NK-92 treated with Interleukin-12 subunit alpha and Interleukin-12 subunit beta, amount 100 ng/mL, for 24 hours (cell line): ENCODE data around the gene CAMK2G.
A peak's percentile ranks its signal among the peaks of the same experiment; 100 is the strongest.
"Not testable (repeated sequence)": the region's sequence is repeated elsewhere in the genome, so short reads cannot be mapped to it uniquely, and the experiment has no call there.

Source experiments
- DNase-seq: peaks from one replicate; lab custom pipeline; 2025; lab: John Stamatoyannopoulos, UW

Gene CAMK2G

DNA sequence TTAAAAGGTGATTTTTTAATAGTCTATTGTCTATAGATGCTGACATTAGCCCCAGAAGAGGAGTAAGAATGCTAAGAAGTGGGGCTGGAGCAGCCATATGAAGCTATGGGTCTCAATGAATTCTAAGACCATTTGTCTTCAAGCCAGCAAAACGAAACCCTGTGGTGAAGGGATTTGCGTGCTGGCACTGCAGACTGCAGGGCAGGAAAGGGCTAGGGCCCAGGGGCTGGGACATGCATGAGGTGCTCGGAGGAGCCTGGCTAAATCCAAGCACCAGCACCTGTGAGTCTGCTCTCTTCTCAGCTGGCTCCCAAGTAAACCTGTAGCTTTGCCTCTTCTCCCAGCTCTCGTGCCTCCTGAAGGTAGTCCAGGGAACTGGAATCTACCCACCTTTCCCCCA lies 61.7 kb downstream of the CAMK2G start:
- DNase-seq = no peak

DNA sequence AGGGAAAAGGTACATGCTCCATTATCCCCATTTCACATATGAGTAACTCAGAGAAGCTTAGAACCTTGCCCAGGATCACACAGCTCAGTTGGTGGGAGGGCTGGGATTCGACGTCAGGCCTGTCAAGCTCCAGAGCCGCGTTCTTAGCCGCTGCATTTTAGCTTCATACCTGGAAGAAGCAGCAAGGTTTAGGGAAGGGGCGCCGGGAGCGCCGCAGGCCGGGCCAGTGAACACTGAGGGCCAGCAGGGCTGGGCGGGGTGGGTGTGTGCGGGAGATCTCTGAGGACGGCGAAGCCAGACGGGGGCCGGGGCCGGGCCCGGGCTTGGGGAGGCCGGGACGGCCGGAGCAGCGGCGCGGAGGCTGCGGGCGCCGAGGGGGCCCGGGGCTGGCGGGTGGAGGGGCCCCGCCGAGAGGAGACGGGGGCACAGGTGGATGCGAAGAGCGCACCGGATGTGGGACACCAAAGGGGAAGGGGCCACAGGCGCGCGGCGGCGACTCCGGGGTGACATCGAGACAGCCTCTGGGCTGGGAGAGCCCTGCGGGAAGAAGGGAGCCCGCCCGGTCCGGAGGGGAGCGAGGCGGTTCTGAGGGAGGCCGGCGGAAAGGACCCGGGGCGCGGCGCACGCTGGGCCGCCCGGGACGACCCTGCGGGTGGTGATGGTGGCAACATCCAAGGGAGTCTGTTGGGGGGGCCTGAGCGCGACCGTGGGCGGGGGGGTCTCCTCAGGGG lies 63.5 kb downstream of the CAMK2G start:
- peak; percentile 64 for DNase-seq

DNA sequence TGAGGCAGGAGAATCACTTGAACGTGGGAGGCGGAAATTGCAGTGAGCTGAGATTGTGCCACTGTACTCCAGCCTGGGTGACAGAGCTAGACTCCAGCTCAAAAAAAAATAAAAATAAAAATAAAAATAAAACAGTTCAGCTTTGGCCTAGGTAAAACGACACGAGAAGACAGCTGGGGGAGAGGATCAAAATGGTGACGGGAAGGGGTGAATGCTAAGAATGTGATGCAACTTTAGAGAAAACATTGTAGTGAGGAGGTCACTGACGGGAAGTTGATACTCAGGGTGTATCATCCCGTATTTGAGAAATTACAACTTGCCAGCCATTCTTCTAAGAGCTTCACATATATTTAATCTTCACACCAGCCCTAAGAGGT lies 64.0 kb downstream of the CAMK2G start:
- DNase-seq = no peak

DNA sequence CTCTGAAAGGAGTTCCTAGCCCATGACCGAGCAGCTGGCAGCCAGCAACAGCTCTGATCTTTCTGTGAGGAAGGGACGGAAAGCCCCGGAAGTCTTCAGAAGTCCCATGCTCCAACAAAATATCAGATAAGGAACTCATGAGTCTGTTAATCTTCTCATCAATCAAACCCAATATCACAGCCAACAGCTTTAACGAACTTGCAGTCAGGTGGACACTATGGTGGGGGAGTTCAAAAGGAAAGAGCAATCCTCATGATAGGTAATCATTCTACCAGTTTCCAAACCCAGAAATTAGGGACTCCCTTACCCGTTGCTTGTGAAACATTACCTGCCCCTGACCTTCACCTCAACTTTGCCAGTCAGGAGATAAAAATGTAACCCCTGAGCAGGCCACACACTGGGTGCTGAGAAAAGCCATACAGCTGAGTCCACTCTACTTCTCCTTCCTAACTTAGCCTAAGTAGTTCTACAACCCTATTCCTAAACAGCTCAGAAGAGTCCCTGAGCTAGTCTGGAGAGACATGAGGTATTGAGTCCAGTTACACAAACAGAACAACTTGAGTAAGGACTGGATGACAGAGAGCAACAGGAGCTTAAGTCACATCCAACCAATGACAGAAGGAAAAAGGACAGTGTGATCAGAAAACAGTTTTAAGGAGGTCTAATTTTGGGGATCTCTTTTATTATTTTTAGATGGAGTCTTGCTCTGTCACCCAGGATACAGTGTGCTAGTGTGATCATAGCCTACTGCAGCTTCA lies 65.1 kb downstream of the CAMK2G start:
- DNase-seq = no peak

DNA sequence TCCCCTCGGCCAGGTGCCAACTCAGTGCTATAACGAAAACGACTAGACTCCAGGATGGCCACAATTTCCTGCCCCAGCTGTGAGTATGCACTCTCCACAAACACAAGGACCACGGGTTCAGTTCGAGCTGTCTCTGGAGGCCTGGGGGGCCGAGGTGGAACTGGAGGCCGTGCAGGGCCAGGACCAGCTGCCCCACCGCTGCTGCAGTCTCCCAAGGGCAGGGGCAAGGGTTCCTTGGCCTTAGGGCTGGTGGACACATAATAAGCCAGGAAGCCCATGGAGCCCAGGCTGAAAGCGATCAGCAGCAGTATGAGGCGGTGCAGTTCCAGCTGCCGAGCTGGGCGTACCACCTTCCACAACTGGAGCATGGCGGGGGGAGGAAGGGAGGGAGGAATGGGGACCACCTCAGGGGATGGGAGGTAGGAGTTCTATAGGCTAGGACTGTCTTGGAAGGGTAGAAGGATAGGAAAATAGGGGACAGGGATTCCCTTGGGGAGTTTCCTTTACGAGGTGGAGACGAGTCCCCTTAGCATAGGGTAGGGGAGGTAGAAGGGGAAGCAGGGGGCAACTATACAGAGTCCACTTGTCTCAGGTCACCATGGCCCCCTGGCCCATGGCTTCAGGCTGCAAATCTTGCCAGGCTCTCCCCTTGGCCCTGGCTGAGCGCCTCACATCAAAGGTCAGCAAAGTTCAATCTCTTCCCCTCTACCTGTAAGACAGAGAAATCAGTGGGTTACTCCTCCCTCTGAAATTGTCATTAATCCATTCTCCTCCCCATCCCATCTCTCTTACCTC lies 66.1 kb downstream of the CAMK2G start:
- DNase-seq = no peak

DNA sequence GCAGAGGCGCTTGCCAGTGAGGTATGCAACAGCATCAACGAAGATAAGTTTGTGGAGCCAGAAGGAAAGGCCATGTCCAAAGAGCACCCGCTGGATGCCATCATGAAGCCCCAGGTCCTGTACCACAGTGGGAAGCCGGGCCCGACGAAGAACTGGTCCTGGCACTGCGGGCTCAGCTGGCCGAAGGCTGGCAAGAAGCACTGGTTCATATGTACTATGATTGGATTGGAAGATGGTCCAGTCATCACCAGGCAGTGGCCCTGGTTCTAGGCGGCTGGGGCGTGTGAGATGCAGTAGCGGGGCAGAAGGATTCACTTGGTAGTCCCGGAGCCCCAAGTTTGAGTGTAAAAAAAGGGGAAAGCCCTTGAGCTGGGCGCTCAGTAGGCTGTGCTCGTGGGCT lies 66.9 kb downstream of the CAMK2G start:
- DNase-seq = no peak

DNA sequence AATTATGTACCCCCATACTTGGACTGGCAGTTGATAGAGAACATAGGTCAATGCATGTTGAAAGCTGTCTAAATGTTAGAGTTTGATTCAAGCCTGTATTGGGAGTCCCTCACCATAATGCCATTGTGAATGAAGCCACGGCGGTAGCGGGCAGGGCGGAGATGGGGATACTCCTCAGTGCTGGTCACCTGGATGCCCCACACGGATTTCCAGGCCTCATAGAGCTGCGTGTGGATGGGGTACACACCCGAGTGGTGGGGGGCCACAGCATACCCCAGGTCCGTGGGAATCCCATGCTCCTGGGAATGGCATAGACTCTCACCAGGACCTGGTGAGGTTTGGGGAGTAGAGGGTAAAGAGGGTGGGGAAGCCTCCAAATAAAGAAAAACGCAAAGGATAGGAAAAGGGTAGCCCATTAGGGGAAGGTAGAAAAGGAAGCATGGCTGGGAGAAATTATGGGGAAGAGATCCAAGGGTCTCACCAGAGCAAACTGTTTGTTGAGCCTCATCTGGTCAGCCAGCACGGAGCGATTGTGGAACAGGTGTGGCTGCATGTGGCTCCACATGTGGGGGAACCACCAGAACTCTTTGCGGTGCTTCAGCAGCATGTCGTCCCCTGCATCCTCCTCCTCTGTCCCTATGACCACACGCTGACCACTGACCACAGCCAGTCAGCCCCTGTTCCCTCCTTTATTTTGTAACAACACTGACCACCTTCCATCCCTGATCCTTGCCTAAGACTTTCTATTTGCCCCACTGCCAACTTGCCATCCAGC lies 68.0 kb downstream of the CAMK2G start:
- no peak for DNase-seq

DNA sequence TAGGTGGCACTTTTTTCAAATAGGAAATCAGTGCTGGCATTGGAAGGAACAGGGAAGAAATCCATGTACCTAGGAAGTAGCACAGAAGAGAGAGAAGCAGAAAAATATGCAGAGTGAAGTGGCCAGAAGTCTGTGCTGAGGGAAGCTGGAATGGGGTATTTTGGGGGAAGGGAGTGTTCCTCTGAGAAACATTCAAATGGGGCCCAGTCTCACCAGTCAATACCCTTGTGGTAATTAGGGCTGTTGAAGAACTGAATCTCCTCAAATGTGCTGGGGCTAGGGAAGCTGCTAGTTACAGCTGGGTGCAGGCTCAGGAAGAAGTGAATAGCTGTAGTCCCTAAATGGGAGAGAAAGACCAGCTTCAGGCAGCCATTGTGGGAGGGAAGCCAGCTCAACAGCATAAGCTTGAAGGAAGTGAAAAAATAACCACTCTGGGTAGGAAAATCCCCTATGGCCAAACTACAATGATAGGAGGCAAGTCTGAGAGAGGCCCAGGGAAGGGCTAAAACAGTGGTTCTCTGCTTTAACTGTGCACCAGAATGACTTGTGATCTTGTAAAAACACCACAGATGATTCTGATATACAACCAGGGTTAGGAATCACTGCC lies 70.6 kb downstream of the CAMK2G start:
- DNase-seq = no peak

DNA sequence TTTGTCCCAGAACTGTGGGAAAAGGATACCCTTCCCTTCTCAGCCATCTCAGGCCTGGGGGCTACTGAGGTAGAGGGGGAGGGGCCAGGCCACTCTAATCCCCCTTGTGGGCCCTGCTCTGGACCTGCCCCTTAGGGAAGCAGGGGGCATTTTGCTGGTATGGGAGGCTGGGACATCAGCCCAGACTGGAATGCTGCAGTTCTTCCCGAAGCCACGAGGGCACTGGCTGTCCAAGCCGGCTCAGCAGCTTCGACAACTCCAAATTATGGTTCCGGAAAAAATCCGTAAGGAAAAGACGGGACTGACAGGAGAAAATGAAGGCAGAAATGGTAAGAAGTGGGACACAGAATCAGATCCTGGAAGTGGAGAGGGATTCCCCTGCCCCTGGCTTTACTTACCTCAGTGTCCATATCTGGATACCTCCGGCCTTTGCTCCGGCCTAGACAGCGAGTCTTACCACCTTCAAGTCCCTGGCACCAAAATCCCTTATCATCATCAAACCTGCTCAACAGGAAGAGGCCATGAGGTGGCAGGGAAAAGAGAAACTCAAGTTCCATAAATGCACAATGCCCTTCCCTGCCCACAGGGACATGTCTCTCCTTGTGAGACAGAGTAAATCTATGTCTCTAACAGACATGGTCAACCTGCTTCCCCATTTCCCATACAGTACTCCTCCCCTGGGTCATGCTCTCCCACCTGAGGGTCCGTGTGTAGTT lies 71.9 kb downstream of the CAMK2G start:
- DNase-seq = no peak

DNA sequence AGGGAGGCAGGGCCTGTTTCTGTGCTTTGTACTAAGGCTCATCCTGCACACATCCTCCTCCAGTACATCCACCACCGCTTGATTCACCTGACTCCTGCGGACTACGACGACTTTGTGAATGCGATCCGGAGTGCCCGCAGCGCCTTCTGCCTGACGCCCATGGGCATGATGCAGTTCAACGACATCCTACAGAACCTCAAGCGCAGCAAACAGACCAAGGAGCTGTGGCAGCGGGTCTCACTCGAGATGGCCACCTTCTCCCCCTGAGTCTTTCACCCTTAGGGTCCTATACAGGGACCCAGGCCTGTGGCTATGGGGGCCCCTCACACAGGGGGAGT lies 73.1 kb downstream of the CAMK2G start:
- DNase-seq = no peak

DNA sequence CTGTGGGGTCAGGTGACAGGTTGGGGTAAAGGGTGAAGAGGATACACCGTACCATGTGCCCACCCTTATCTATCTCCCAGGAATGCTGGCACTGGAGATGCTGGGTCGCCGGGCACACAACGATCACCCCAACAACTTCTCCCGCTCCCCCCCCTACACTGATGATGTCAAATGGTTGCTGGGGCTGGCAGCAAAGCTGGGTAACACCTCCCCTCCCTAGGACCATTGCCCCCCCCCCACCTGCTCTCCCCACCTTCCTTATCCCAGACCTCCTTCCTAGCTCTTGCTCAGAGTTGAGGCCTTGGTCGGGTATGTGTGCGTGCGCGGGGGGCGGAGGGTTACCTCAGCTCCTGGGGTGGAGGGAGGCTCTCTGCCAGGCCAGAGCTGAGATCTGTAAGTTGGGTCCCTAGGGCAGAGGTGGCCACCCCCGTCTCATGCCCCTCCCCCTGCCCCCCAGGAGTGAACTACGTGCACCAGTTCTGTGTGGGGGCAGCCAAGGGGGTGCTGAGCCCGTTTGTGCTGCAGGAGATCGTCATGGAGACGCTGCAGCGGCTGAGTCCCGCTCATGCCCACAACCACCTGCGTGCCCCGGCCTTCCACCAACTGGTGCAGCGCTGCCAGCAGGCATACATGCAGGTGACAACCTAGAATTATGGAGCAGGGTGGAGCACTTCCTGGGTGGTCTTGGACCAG lies 73.6 kb downstream of the CAMK2G start:
- no peak for DNase-seq

DNA sequence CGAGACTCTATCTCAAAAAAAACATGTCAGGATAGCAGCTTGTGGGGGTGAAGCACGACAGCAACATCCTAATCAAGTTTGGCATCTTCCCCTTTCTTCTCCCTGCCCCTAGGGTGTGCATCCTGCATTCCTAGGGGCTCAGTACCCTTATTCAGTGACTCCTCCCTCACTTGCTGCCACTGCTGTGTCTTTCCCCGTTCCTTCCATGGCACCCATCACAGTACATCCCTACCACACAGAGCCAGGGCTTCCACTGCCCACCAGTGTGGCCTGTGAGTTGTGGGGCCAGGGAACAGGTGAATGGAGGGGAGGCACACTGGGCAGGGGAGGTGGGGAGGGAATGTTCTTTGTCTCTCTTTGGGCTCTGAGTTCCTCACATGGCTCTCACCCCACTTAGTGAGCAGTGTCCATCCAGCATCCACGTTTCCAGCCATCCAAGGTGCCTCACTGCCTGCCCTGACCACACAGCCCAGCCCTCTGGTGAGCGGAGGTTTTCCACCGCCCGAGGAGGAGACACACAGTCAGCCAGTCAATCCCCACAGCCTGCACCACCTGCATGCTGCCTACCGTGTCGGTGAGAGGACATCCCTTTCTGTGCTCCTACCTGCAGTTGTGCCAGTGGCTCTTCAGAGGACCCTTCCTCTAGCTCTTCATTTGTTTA lies 74.3 kb downstream of the CAMK2G start:
- DNase-seq = no peak

DNA sequence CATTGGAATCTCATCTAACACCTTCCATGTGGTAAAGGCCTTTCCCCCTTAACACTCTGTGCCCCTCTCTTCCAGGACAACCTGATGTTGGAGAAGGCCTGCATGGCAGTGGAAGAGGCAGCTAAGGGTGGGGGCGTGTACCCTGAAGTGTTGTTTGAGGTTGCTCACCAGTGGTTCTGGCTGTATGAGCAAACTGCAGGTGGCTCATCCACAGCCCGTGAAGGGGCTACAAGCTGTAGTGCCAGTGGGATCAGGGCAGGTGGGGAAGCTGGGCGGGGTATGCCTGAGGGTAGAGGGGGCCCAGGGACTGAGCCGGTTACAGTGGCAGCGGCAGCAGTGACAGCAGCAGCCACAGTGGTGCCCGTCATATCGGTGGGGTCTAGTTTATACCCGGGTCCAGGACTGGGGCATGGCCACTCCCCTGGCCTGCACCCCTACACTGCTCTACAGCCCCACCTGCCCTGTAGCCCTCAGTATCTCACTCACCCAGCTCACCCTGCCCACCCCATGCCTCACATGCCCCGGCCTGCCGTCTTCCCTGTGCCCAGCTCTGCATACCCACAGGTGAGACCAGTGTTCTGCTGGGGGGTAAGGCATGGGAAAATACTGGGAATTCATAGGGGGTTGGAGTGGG lies 75.3 kb downstream of the CAMK2G start:
- DNase-seq = no peak

DNA sequence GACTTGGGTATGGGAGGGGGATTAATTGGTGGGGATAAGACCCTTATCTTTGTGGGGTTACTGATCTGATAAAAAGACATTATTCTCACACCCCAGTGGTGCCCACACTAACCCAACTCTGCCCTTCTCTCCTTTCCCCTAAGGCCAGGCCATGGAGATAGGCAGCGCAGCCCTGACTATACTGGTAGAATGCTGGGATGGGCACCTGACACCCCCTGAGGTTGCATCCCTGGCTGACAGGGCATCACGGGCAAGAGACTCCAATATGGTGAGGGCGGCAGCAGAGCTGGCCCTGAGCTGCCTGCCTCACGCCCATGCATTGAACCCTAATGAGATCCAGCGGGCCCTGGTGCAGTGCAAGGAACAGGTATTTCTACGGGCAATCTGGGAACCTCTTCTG lies 76.3 kb downstream of the CAMK2G start:
- DNase-seq = no peak

DNA sequence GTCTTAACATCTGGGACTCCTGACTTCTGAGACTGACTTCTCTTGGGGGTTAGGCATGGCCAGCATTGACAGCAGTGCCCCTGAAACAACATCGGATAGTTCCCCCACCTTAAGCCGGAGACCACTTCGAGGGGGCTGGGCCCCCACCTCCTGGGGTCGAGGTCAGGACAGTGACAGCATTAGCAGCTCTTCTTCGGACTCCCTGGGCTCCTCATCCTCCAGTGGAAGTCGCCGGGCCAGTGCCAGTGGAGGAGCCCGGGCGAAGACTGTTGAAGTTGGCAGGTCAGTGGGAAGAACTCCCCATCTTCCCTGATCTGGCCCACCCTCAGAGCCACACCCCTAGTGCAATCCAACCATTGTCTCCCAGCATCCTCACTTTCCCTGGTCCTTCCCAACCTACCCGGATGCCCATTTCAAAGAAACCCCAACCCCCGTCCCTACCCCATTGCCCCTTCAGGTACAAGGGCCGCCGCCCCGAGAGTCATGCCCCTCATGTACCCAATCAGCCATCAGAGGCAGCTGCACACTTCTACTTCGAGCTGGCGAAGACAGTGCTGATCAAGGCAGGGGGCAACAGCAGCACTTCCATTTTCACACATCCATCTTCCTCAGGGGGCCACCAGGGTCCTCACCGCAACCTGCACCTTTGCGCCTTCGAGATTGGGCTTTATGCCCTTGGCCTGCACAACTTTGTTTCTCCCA lies 76.9 kb downstream of the CAMK2G start:
- no peak for DNase-seq

DNA sequence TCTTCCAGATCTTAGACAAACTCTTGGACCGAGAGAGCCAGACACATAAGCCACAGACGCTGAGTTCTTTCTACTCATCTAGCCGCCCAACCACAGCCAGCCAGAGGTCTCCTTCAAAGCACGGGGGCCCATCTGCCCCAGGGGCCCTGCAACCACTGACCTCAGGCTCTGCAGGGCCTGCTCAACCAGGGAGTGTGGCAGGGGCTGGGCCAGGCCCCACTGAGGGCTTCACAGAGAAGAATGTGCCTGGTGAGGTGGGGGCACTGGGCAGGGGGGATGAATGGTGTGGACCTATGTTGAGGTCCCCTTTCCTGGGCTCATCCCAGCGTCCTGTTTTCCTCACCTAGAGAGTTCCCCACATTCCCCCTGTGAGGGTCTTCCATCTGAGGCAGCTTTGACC lies 77.6 kb downstream of the CAMK2G start:
- DNase-seq = no peak

DNA sequence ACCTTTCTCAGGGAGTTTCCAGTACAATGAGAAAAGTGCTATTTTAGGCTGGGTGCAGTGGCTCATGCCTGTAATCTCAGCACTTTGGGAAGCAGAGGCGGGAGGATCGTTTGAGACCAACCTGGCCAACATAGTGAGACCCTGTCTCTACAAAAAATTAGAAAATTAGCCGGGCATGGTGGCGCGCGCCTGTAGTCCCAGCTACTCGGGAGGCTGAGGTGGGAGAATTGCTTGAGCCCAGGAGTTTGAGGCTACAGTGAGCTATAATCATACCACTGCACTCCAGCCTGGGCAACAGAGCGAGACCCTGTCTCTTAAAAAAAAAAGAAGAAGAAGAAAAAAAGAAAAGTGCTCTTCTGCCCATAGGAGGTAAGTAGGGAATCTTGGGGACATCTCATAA lies 78.3 kb downstream of the CAMK2G start:
- not testable (repeated sequence) for DNase-seq

DNA sequence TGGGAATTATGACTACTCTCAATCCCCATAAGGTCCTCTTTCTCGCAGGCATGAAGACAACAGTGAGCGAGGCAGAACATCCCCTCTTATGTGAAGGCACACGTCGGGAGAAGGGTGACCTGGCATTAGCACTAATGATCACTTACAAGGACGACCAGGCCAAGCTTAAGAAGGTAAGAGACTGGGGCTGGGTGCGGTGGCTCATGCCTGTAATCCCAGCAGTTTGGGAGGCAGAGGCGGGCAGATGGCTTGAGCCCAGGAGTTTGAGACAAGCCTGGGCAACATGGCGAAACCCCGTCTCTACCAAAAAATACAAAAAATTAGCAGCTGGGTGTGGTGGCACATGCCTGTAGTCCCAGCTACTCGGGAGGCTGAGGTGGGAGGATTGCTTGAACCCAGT lies 78.9 kb downstream of the CAMK2G start:
- DNase-seq = not testable (repeated sequence)

DNA sequence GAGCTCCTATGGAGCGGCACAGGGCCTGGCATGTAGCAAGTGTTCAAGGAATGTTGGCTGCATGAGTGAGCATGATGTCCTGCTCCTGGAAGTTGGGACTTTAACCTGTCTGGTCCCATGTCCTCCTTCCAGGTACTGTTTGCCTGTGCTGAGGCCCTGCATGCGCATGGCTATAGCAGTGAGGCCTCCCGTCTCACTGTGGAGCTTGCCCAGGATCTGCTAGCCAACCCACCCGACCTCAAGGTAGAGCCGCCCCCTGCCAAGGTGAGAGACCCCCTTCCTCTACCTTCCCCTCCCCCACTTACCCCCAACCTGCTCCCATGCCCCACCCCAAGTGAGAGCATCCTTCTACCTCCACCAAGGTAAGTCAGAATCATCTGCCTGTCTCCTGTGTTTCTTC lies 80.9 kb downstream of the CAMK2G start:
- DNase-seq = no peak
